SK-N-SH (cell line): Measurements from ENCODE around the gene KLHL13. TPM values are rescaled to one million over a fixed set of nuclear protein-coding genes. Genes with fewer than 3 reads are reported as not detected.

Experiments used
- CTCF ChIA-PET: fragments of 300-600, 350-600 bp; formaldehyde crosslinking; extraction: SDS; loops from one replicate; lab custom pipeline; 2021; lab: Yijun Ruan, JAX
- POLR2A ChIA-PET: fragments of 350-600 bp; sonication (Branson Sonifier 250); formaldehyde crosslinking; extraction: SDS; loops from one replicate; lab custom pipeline; 2020; ENCODE audit warnings: antibody characterized with exemption, inconsistent platforms; lab: Yijun Ruan, JAX
- DNase-seq: peaks from one replicate; pipeline ENCODE4 v3.0.0; 2012
- H2AFZ ChIP-seq: fragments of 200-600 bp; sonication (generic); 2 replicates; pipeline ENCODE4 v1.8.1; 2016; ENCODE audit warnings: antibody characterized with exemption, mild to moderate bottlenecking, low read depth
- H3F3A ChIP-seq: fragments of 200-600 bp; sonication (generic); replicated peaks from 2 replicates; pipeline ENCODE3; 2016; ENCODE audit warnings: antibody characterized with exemption, mild to moderate bottlenecking; ENCODE audit not compliant: insufficient read depth
- H3K27ac ChIP-seq, 2 experiments: fragments of 200-500 bp in 1 of 2; fragments of 200-600 bp in 1 of 2; sonication (Bioruptor generic) in 1 of 2; sonication (generic), shearing (Covaris generic) in 1 of 2; 2 replicates each; pipeline versions ENCODE4 v1.5.1 to v1.6.1; 2014 to 2016; ENCODE audit warnings: low read depth in 2 of 2, inconsistent platforms in 1 of 2, low read length in 1 of 2, mild to moderate bottlenecking in 1 of 2, mixed read lengths in 1 of 2
- H3K27me3 ChIP-seq: fragments of 200-600 bp; sonication (generic), shearing (Covaris generic); 2 replicates; pipeline ENCODE4 v1.6.1; 2016; ENCODE audit warnings: mixed run types; ENCODE audit not compliant: insufficient read depth
- H3K36me3 ChIP-seq, 2 experiments: fragments of 200-500 bp in 1 of 2; fragments of 200-600 bp in 1 of 2; sonication (Bioruptor generic) in 1 of 2; sonication (generic) in 1 of 2; replicated peaks in 1 of 2; 2 replicates each; pipeline versions ENCODE3 to v1.5.1; 2014 to 2016; ENCODE audit warnings: low read length in 1 of 2, mild to moderate bottlenecking in 1 of 2; ENCODE audit not compliant: insufficient read depth in 2 of 2, control insufficient read depth in 1 of 2
- H3K4me1 ChIP-seq, 2 experiments: fragments of 200-500 bp in 1 of 2; fragments of 200-600 bp in 1 of 2; sonication (Bioruptor generic) in 1 of 2; sonication (generic), shearing (Covaris generic) in 1 of 2; 2 replicates each; pipeline versions ENCODE4 v1.5.1 to v1.6.1; 2014 to 2016; ENCODE audit warnings: low read depth in 1 of 2, low read length in 1 of 2, mixed run types in 1 of 2; ENCODE audit not compliant: insufficient read depth in 2 of 2, control insufficient read depth in 1 of 2
- H3K4me2 ChIP-seq: fragments of 200-600 bp; sonication (generic), shearing (Covaris generic); 2 replicates; pipeline ENCODE4 v1.6.1; 2017; ENCODE audit warnings: mixed run types
- H3K4me3 ChIP-seq, 2 experiments: fragments of 200-500 bp in 1 of 2; fragments of 200-600 bp in 1 of 2; sonication (Bioruptor generic) in 1 of 2; sonication (generic), shearing (Covaris generic) in 1 of 2; 2 replicates each; pipeline versions ENCODE4 v1.5.1 to v1.8.1; 2014 to 2016; ENCODE audit warnings: low read depth in 2 of 2, inconsistent platforms in 1 of 2, low read length in 1 of 2, mild to moderate bottlenecking in 1 of 2, mixed read lengths in 1 of 2, moderate library complexity in 1 of 2
- H3K79me2 ChIP-seq: fragments of 200-600 bp; sonication (generic); 2 replicates; pipeline ENCODE4 v1.8.1; 2017; ENCODE audit warnings: mild to moderate bottlenecking; ENCODE audit not compliant: insufficient read depth
- H3K9ac ChIP-seq: fragments of 200-600 bp; sonication (generic); 2 replicates; pipeline ENCODE4 v1.6.1; 2017; ENCODE audit warnings: mixed run types
- H3K9me2 ChIP-seq: fragments of 200-600 bp; sonication (generic); 2 replicates; pipeline ENCODE4 v1.6.1; 2017; ENCODE audit warnings: mixed run types
- H3K9me3 ChIP-seq: fragments of 200-600 bp; sonication (generic); 2 replicates; pipeline ENCODE4 v1.6.1; 2017; ENCODE audit warnings: mixed run types, mild to moderate bottlenecking, moderate library complexity
- H4K20me1 ChIP-seq: fragments of 200-600 bp; sonication (generic); 2 replicates; pipeline ENCODE4 v1.6.1; 2017; ENCODE audit warnings: mild to moderate bottlenecking, mixed run types; ENCODE audit not compliant: insufficient read depth
- EP300 ChIP-seq, 2 experiments: IDR thresholded peaks; 2 replicates each; pipeline versions ENCODE4 v1.4.0 to v1.6.1; 2012; ENCODE audit warnings: borderline replicate concordance in 1 of 2, low read depth in 1 of 2, low read length in 1 of 2
- FOSL2 ChIP-seq: IDR thresholded peaks from 2 replicates; pipeline ENCODE4 v1.4.0; 2012; ENCODE audit warnings: low read depth, mild to moderate bottlenecking, moderate library complexity, borderline replicate concordance
- GABPA ChIP-seq: IDR thresholded peaks from 2 replicates; pipeline ENCODE4 v1.4.0; 2012; ENCODE audit warnings: low read depth, mild to moderate bottlenecking
- GATA2 ChIP-seq: sonication (generic); formaldehyde crosslinking; IDR thresholded peaks from 2 replicates; pipeline ENCODE4 v1.5.0; 2020; ENCODE audit warnings: mild to moderate bottlenecking, missing genetic modification reagents
- POLR2AphosphoS5 ChIP-seq: IDR thresholded peaks from 2 replicates; pipeline ENCODE4 v1.6.1; 2012; ENCODE audit warnings: low read depth, low read length
- RCOR1 ChIP-seq: fragments of 150-350 bp; IDR thresholded peaks from 2 replicates; pipeline ENCODE4 v1.6.1; 2017; ENCODE audit warnings: antibody characterized with exemption, low read length
- SIN3A ChIP-seq: IDR thresholded peaks from 2 replicates; pipeline ENCODE4 v1.6.1; 2012; ENCODE audit warnings: low read depth, mild to moderate bottlenecking, low read length, moderate library complexity, borderline replicate concordance
- SMC3 ChIP-seq: IDR thresholded peaks from 2 replicates; pipeline ENCODE4 v1.6.1; 2012; ENCODE audit warnings: low read depth, low read length, improper control_type of control experiment
- TEAD4 ChIP-seq: IDR thresholded peaks from 2 replicates; pipeline ENCODE4 v1.4.0; 2012; ENCODE audit warnings: mild to moderate bottlenecking, borderline replicate concordance; ENCODE audit not compliant: insufficient read depth
- YY1 ChIP-seq: IDR thresholded peaks from 2 replicates; pipeline ENCODE4 v1.4.0; 2012; ENCODE audit warnings: low read depth, mild to moderate bottlenecking
- WGBS: methylation state at CpG from one replicate; pipeline ENCODE4 v1.1.6; 2017; ENCODE audit warnings: low lambda C conversion rate; 5-methylcytosine and 5-hydroxymethylcytosine counted together
- polyA plus RNA-seq, 3 experiments: library from polyadenylated mRNA; depleted of rRNA; stranded (reverse); fragments of >200 nt; gene quantifications; 2 replicates each; pipeline ENCODE4 v1.2.3, GENCODE V29; 2012
- TF ChIP-seq, protein P1 (sequence below): IDR thresholded peaks from 2 replicates; pipeline ENCODE4; 2012

Gene KLHL13
- polyA plus RNA-seq, 1 of the 3 experiments (the other 2 are of a cell fraction): 19.5 TPM

GRCh38 chrX:118117741-118118140 lies 1.1 kb upstream of the KLHL13 start:
- Histone ChIP-seq H3K4me2 (peak overlapping the region; percentile 60; the same call in 1 of the 2 replicates), H2AFZ (no peak overlapping the region), H3K9me3 (no peaks in the 10 kb centered on the region), H3K79me2 (peaks cover 38% of the 10 kb centered on the region), H3K9me2 (no peaks in the 10 kb centered on the region), H3K4me1 (peaks cover 0 to 2% of the 10 kb centered on the region in 2 experiments; a peak in 2 of 4 replicates), H3K9ac (no peak overlapping the region), H3K27ac (peak overlapping the region; percentile 77 to 85), H3K4me3 (no peak overlapping the region; a peak in 1 of 4 replicates), H3F3A (no peaks in the 10 kb centered on the region), H4K20me1 (no peaks in the 10 kb centered on the region), H3K27me3 (no peaks in the 10 kb centered on the region), H3K36me3 (no peaks in the 10 kb centered on the region)
- no peak for DNase-seq
- 81% methylated on average over 2 of the region's 2 CpGs for WGBS
- ChIA-PET CTCF (interaction anchor here (1.5 to 1.9 kb wide), 2 partner anchors 104 to 107 kb away, joined by 5 to 10 read pairs; no protein-coding TSS in a partner anchor), POLR2A (no interaction called here)
- no peak for TF ChIP-seq RCOR1
- no peak for TF ChIP-seq GATA2 (CRISPR knock-in tag)
- no peak for TF ChIP-seq EP300 (IDR thresholded peaks at IDR 0.05; ENCODE audit: borderline replicate concordance in 1 of 2, low read depth in 1 of 2, low read length in 1 of 2)

- no peak for DNase-seq
- Histone ChIP-seq H2AFZ (0 out of 2 replicates have a peak overlapping the region, but pooled peaks have one; percentile 33), H3K9me2 (no peaks in the 10 kb centered on the region), H3K79me2 (peaks cover 54% of the 10 kb centered on the region), H3K4me1 (peaks cover 0 to 5% of the 10 kb centered on the region in 2 experiments; a peak in 2 of 4 replicates), H4K20me1 (no peaks in the 10 kb centered on the region), H3F3A (no peaks in the 10 kb centered on the region), H3K36me3 (peaks cover 0 to 4% of the 10 kb centered on the region in 2 experiments), H3K27ac (peak overlapping the region; percentile 78 to 94), H3K9ac (peak overlapping the region; percentile 79), H3K9me3 (no peaks in the 10 kb centered on the region), H3K27me3 (no peaks in the 10 kb centered on the region)
- CTCF ChIA-PET: interaction anchor here (1.0 to 1.9 kb wide), 4 partner anchors 106 to 131 kb away, joined by 3 to 10 read pairs (median 4); no protein-coding TSS in a partner anchor
- POLR2A ChIA-PET: interaction anchor here (0.7 to 1.9 kb wide), 5 partner anchors 73 to 134 kb away, joined by 3 to 10 read pairs (median 3); no protein-coding TSS in a partner anchor
- WGBS: 18% methylated on average over 25 of the region's 53 CpGs
- TF ChIP-seq YY1 (peak; percentile 6; the same call in 1 of the 2 replicates), POLR2AphosphoS5 (no peak)
- TF ChIP-seq, all 33 proteins: peak for 1
- H3K4me2 ChIP-seq: peak overlapping the region; percentile 68
- H3K4me3 ChIP-seq: peak overlapping the region; percentile 67 to 73
These were observed 477 bp downstream of the KLHL13 start for GRCh38 chrX:118115953-118116712.

DNA sequence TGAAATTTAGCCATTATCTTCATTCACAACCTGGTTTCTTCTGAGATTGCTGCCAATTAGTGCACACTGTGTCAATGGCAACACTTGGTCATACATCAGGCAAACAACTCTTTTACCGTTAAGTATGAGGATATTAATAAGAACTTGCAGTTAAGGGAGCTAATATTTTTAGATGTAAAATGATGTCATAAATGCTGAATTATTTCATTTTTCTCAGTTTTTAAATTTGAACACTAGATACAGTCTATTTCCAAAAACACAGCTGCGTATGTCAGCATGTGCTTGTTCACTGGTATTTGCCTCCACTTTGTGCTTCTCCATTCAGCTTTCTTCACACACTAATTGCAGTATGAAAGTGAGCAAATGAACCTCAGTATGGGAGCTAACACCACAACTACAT lies 1.6 kb downstream of the KLHL13 start:
- no peak for DNase-seq
- H3K9me2 ChIP-seq: no peaks in the 10 kb centered on the region
- H2AFZ ChIP-seq: no peak overlapping the region
- peaks cover 64% of the 10 kb centered on the region for H3K79me2 ChIP-seq
- H3K27me3 ChIP-seq: no peaks in the 10 kb centered on the region
- peak overlapping the region; percentile 68 for H3K4me2 ChIP-seq
- no peaks in the 10 kb centered on the region for H4K20me1 ChIP-seq
- H3F3A ChIP-seq: no peaks in the 10 kb centered on the region
- peak overlapping the region; percentile 67 to 73 for H3K4me3 ChIP-seq
- WGBS: 9% methylated on average over 2 of the region's 2 CpGs
- CTCF ChIA-PET: interaction anchor here (0.9 kb wide), 1 partner anchor 9 kb away, joined by 3 read pairs; no protein-coding TSS in a partner anchor
- POLR2A ChIA-PET: interaction anchor here (0.7 to 1.1 kb wide), 2 partner anchors 101 to 110 kb away, joined by 4 to 6 read pairs; no protein-coding TSS in a partner anchor
- peaks cover 0 to 5% of the 10 kb centered on the region in 2 experiments; a peak in 2 of 4 replicates for H3K4me1 ChIP-seq
- no peak for TF ChIP-seq EP300 (IDR thresholded peaks at IDR 0.05; ENCODE audit: borderline replicate concordance in 1 of 2, low read depth in 1 of 2, low read length in 1 of 2)
- no peak for TF ChIP-seq GABPA
- TF ChIP-seq, protein P1, sequence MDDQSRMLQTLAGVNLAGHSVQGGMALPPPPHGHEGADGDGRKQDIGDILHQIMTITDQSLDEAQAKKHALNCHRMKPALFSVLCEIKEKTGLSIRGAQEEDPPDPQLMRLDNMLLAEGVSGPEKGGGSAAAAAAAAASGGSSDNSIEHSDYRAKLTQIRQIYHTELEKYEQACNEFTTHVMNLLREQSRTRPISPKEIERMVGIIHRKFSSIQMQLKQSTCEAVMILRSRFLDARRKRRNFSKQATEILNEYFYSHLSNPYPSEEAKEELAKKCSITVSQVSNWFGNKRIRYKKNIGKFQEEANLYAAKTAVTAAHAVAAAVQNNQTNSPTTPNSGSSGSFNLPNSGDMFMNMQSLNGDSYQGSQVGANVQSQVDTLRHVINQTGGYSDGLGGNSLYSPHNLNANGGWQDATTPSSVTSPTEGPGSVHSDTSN: no peak
- no peak for TF ChIP-seq SIN3A
- TF ChIP-seq FOSL2: no peak
- TF ChIP-seq SMC3: no peak
- no peak for TF ChIP-seq TEAD4
- peak overlapping the region; percentile 78 to 94 for H3K27ac ChIP-seq
- peaks cover 0 to 4% of the 10 kb centered on the region in 2 experiments for H3K36me3 ChIP-seq
- H3K9ac ChIP-seq: peak overlapping the region; percentile 79
- no peaks in the 10 kb centered on the region for H3K9me3 ChIP-seq
